Loucy (cell line): ENCODE measurements around the gene MCC.

Source experiments
- H2AFZ ChIP-seq: fragments of 200-600 bp; sonication (generic); 2 replicates; pipeline ENCODE4 v1.6.0; 2016; ENCODE audit warnings: antibody characterized with exemption, mild to moderate bottlenecking, low read length, moderate library complexity
- H3F3A ChIP-seq: fragments of 200-600 bp; 2 replicates; pipeline ENCODE4 v1.6.0; 2016; ENCODE audit warnings: antibody characterized with exemption, low read depth, mild to moderate bottlenecking
- H3K27me3 ChIP-seq: fragments of 200-600 bp; sonication (generic); 2 replicates; pipeline ENCODE4 v1.6.1; 2014; ENCODE audit warnings: low read length, mild to moderate bottlenecking; ENCODE audit not compliant: insufficient read depth, poor library complexity, severe bottlenecking
- H3K36me3 ChIP-seq: fragments of 200-600 bp; sonication (generic); 2 replicates; pipeline ENCODE4 v1.6.1; 2016; ENCODE audit warnings: low read length; ENCODE audit not compliant: insufficient read depth
- H3K4me1 ChIP-seq: fragments of 200-600 bp; sonication (generic); 2 replicates; pipeline ENCODE4 v1.5.1; 2014; ENCODE audit warnings: low read length, mild to moderate bottlenecking; ENCODE audit not compliant: insufficient read depth, poor library complexity, severe bottlenecking
- H3K4me2 ChIP-seq: fragments of 200-600 bp; sonication (generic); 2 replicates; pipeline ENCODE4 v1.6.0; 2014; ENCODE audit warnings: antibody characterized with exemption, low read length, low read depth, mild to moderate bottlenecking; ENCODE audit not compliant: poor library complexity, severe bottlenecking
- H3K4me3 ChIP-seq: fragments of 200-600 bp; sonication (generic); 2 replicates; pipeline ENCODE4 v1.5.1; 2014; ENCODE audit warnings: low read length, mild to moderate bottlenecking, mixed read lengths; ENCODE audit not compliant: poor library complexity, severe bottlenecking
- H3K79me2 ChIP-seq: fragments of 200-600 bp; sonication (generic); 2 replicates; pipeline ENCODE4 v1.6.1; 2014; ENCODE audit warnings: low read length; ENCODE audit not compliant: insufficient read depth
- H3K9ac ChIP-seq: fragments of 200-600 bp; sonication (generic); 2 replicates; pipeline ENCODE4 v1.6.0; 2014; ENCODE audit warnings: mild to moderate bottlenecking, low read depth, low read length, moderate library complexity; ENCODE audit not compliant: poor library complexity, severe bottlenecking
- H3K9me2 ChIP-seq: fragments of 200-600 bp; sonication (generic); replicated peaks from 2 replicates; pipeline ENCODE4 v1.6.1; 2016; ENCODE audit warnings: low read depth, low read length, mixed read lengths
- H3K9me3 ChIP-seq: fragments of 200-600 bp; sonication (generic); 2 replicates; pipeline ENCODE4 v1.6.1; 2014; ENCODE audit warnings: mild to moderate bottlenecking, antibody characterized with exemption, low read length, low read depth; ENCODE audit not compliant: insufficient read depth
- H4K20me1 ChIP-seq: fragments of 200-600 bp; sonication (generic); 2 replicates; pipeline ENCODE4 v1.6.0; 2014; ENCODE audit warnings: antibody characterized with exemption, low read length, mild to moderate bottlenecking; ENCODE audit not compliant: insufficient read depth, poor library complexity, severe bottlenecking
- EZH2phosphoT487 ChIP-seq: fragments of 200-600 bp; IDR thresholded peaks from 2 replicates; pipeline ENCODE4 v1.6.1; 2018; ENCODE audit warnings: antibody characterized with exemption, mild to moderate bottlenecking, moderate library complexity, borderline replicate concordance
- TF ChIP-seq, protein P1 (sequence below): fragments of 200-600 bp; sonication (generic); conservative IDR thresholded peaks from 2 replicates; pipeline ENCODE4 v1.5.1; 2014; ENCODE audit warnings: mild to moderate bottlenecking, antibody characterized with exemption, low read length

The MCC gene

DNA sequence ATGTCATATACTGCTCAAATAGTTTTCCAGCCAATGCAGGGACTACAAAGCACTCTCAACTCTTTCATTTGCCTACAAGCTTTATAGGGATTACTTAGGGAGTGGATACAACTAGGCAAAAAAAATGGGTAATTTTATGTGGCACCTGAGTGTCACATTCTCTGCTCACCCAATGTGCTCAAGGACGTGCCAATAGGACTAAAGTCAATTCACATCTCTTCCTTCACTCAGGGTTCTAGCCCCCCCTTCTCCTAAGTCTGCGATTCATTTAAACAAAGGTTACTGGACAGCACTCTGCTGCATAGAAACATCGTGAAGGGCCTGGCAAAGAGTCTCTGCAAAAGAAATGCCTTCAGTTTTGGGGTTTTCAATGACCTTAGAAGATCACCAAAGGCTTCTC lies 195.8 kb downstream of the MCC start:
- H2AFZ ChIP-seq, result no peak overlapping the region

GRCh38 chr5:113283558-113283957 lies 204.7 kb downstream of the MCC start:
- Histone ChIP-seq H2AFZ (no peak overlapping the region), H3K36me3 (no peaks in the 10 kb centered on the region), H3F3A (no peaks in the 10 kb centered on the region), H3K4me1 (peaks cover 47% of the 10 kb centered on the region), H3K27me3 (no peaks in the 10 kb centered on the region), H3K9me2 (no peaks in the 10 kb centered on the region), H4K20me1 (no peaks in the 10 kb centered on the region), H3K4me3 (no peak overlapping the region), H3K4me2 (no peak overlapping the region), H3K9ac (no peak overlapping the region), H3K9me3 (no peaks in the 10 kb centered on the region), H3K79me2 (peaks cover 14% of the 10 kb centered on the region; the same call in 1 of the 2 replicates)
- no peak for TF ChIP-seq EZH2phosphoT487
- TF ChIP-seq, protein P1, sequence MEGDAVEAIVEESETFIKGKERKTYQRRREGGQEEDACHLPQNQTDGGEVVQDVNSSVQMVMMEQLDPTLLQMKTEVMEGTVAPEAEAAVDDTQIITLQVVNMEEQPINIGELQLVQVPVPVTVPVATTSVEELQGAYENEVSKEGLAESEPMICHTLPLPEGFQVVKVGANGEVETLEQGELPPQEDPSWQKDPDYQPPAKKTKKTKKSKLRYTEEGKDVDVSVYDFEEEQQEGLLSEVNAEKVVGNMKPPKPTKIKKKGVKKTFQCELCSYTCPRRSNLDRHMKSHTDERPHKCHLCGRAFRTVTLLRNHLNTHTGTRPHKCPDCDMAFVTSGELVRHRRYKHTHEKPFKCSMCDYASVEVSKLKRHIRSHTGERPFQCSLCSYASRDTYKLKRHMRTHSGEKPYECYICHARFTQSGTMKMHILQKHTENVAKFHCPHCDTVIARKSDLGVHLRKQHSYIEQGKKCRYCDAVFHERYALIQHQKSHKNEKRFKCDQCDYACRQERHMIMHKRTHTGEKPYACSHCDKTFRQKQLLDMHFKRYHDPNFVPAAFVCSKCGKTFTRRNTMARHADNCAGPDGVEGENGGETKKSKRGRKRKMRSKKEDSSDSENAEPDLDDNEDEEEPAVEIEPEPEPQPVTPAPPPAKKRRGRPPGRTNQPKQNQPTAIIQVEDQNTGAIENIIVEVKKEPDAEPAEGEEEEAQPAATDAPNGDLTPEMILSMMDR, result no peak

More for the DNA sequence above, 195.8 kb downstream of the MCC start:
- Histone ChIP-seq H4K20me1 (no peaks in the 10 kb centered on the region), H3K4me1 (peaks cover 24% of the 10 kb centered on the region), H3K79me2 (peaks cover 21% of the 10 kb centered on the region), H3K36me3 (no peaks in the 10 kb centered on the region), H3F3A (no peaks in the 10 kb centered on the region), H3K27me3 (no peaks in the 10 kb centered on the region), H3K4me3 (peak overlapping the region; percentile 89), H3K9ac (no peak overlapping the region), H3K4me2 (peak overlapping the region; percentile 92), H3K9me3 (no peaks in the 10 kb centered on the region), H3K9me2 (no peaks in the 10 kb centered on the region)
- TF ChIP-seq, protein P1, result no peak
- no peak for TF ChIP-seq EZH2phosphoT487

DNA sequence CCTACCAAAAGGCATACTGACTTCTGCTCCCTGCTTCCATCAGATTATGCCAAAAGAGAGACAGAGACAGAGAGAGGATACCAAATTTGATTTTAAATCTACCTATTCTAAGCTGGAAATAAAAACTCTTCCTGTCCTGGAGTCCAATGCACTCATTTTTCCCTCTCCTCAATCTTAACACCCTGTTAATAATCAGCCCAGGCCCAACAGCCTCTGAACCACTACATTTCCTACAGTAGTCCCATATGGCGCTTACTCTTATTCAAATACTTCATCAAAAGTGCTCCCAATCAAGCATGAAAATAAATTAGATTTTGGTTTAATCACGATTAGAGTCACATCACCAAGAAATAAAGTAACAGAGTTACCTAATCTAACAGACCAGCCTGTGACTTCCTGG lies 205.8 kb downstream of the MCC start:
- no peaks in the 10 kb centered on the region for H3K9me3 ChIP-seq
- no peaks in the 10 kb centered on the region for H3K27me3 ChIP-seq
- H3K79me2 ChIP-seq, result peaks cover 9% of the 10 kb centered on the region; the same call in 1 of the 2 replicates
- no peak overlapping the region for H3K4me3 ChIP-seq
- H3K9ac ChIP-seq, result no peak overlapping the region
- H3K4me1 ChIP-seq, result peaks cover 48% of the 10 kb centered on the region
- no peaks in the 10 kb centered on the region for H3K36me3 ChIP-seq
- no peaks in the 10 kb centered on the region for H3K9me2 ChIP-seq
- no peaks in the 10 kb centered on the region for H3F3A ChIP-seq
- no peak overlapping the region for H2AFZ ChIP-seq
- H4K20me1 ChIP-seq, result no peaks in the 10 kb centered on the region
- peak overlapping the region; percentile 5 for H3K4me2 ChIP-seq
- no peak for TF ChIP-seq EZH2phosphoT487
- TF ChIP-seq, protein P1, result no peak
